Thyroid gland (tissue), 4 donors: ENCODE data around the gene CDC42BPA. TPM values are rescaled to one million over a fixed set of nuclear protein-coding genes. Genes with fewer than 3 reads are reported as not detected.

Source experiments
- DNase-seq, 2 donors: peaks; one replicate each; pipeline ENCODE4 v3.0.0-alpha.2; 2019
- H3K27ac ChIP-seq, 3 donors: fragments of 200-600 bp; sonication (generic); 1 replicate in 2 of 3; 2 replicates in 1 of 3; pipeline ENCODE4 v1.5.1; 2016 to 2019; ENCODE audit warnings: mild to moderate bottlenecking in 1 of 3, moderate library complexity in 1 of 3
- H3K27me3 ChIP-seq: fragments of 200-600 bp; sonication (generic); one replicate; pipeline ENCODE4 v1.5.1; 2019
- H3K36me3 ChIP-seq, 2 donors: fragments of 200-600 bp; sonication (generic); one replicate each; pipeline ENCODE4 v1.5.1; 2016 to 2019
- H3K4me1 ChIP-seq, 2 donors: fragments of 200-600 bp; sonication (generic); one replicate each; pipeline ENCODE4 v1.5.1; 2017 to 2019
- H3K4me3 ChIP-seq, 3 donors: fragments of 200-600 bp; sonication (generic); replicated peaks in 1 of 3; 1 replicate in 2 of 3; 2 replicates in 1 of 3; pipeline ENCODE4 v1.5.1; 2016; ENCODE audit warnings: mild to moderate bottlenecking in 1 of 3
- H3K9me3 ChIP-seq: fragments of 200-600 bp; sonication (generic); one replicate; pipeline ENCODE4 v1.5.1; 2017
- CTCF ChIP-seq, 6 experiments: fragments of 200-600 bp in 3 of 6; fragments of 450-650 bp in 3 of 6; sonication (generic) in 3 of 6; IDR thresholded peaks; one replicate each; pipeline ENCODE4 v1.5.1; 2016 to 2019; ENCODE audit warnings: antibody characterized with exemption in 6 of 6, mild to moderate bottlenecking in 2 of 6, inconsistent platforms in 1 of 6, moderate library complexity in 1 of 6
- POLR2A ChIP-seq, 2 donors: fragments of 450-650 bp; IDR thresholded peaks; one replicate each; pipeline ENCODE4 v1.6.1; 2017; ENCODE audit warnings: antibody characterized with exemption in 2 of 2, mild to moderate bottlenecking in 2 of 2, moderate library complexity in 1 of 2
- WGBS, 2 donors: methylation state at CpG; one replicate each; pipeline ENCODE4 v1.1.5; 2017; 5-methylcytosine and 5-hydroxymethylcytosine counted together
- intact Hi-C: fragments of 100-400 bp; cut with DNase I; formaldehyde crosslinking; loops from one replicate; pipeline ENCODE4 v1.15.1; 2023
- total RNA-seq, 4 donors: library from RNA; depleted of rRNA; stranded (reverse); fragments of >200 nt; gene quantifications; one replicate each; pipeline ENCODE4 v1.2.3, GENCODE V29; 2016

The CDC42BPA gene
- total RNA-seq, 4 donors from 2014 or later, result 25.0 to 50.0 (median 30.5) TPM

DNA sequence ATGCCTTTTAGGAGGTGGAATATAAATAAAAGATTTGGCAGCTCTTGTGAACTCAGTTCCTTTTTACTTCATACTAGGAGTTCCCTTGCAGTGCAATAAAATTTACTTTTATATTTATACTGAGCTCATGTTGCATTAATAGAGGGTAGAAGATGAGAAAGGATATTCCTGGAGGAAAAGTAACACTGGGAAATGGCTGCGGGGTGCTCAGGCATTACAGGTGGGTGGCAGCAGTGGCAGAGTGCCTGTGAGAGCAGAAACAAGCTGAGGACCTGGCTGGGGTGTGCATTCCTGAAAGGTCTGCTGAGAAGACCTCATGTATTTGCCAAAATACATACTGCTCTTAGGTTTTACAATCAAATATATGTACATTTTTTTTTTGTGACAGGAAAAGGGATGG lies 251.3 kb downstream of the CDC42BPA start:
- H3K27ac ChIP-seq, result no peak overlapping the region
- intact Hi-C loops, result no loop called here
- peak; percentile 51 to 66 for DNase-seq
- no peaks in the 10 kb centered on the region for H3K27me3 ChIP-seq
- peaks cover 0 to 4% of the 10 kb centered on the region in 2 donors for H3K36me3 ChIP-seq
- no peaks in the 10 kb centered on the region for H3K4me1 ChIP-seq
- TF ChIP-seq CTCF (IDR thresholded peaks at IDR 0.05) (no peak), POLR2A (IDR thresholded peaks at IDR 0.05) (no peak)
- no peaks in the 10 kb centered on the region for H3K9me3 ChIP-seq
- H3K4me3 ChIP-seq, result no peak overlapping the region
- 36 to 42% methylated on average over 1 of the region's 1 CpG for WGBS, 2 donors

- Histone ChIP-seq H3K9me3 (no peaks in the 10 kb centered on the region), H3K4me3 (no peak overlapping the region), H3K27ac (no peak overlapping the region), H3K4me1 (no peaks in the 10 kb centered on the region), H3K36me3 (peaks cover 0 to 3% of the 10 kb centered on the region in 2 donors), H3K27me3 (no peaks in the 10 kb centered on the region)
- no peak for TF ChIP-seq POLR2A (IDR thresholded peaks at IDR 0.05)
- TF ChIP-seq CTCF (IDR thresholded peaks at IDR 0.05), result no peak
- intact Hi-C loops, result no loop called here
- WGBS, 2 donors, result 88 to 92% methylated on average over 2 of the region's 2 CpGs
- DNase-seq, result no peak
These were observed 253.0 kb downstream of the CDC42BPA start for GRCh38 chr1:227065311-227065710.

DNA sequence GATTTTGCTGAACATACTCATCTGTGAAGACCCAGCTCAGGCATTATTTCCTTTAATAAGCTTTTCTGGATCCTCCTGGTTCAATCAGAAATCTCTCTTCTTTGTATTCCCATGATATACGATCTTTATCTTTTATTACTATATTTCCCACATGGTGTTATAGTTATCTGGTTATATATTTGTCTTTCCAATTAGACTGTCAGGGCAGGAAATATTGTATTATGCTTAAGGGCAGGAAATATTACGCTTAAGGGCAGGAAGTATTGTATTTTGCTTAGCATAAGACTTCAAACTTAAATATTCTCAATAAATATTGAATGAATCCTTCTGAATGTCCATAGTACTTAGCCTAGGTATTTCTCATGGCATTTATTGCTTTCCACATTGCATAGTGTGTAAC lies 256.0 kb downstream of the CDC42BPA start:
- WGBS, 2 donors, result 89 to 92% methylated on average over 2 of the region's 2 CpGs
- no peak for DNase-seq
- Histone ChIP-seq H3K27ac (no peak overlapping the region), H3K4me1 (no peaks in the 10 kb centered on the region), H3K9me3 (no peaks in the 10 kb centered on the region), H3K4me3 (no peak overlapping the region), H3K36me3 (no peaks in the 10 kb centered on the region), H3K27me3 (no peaks in the 10 kb centered on the region)
- intact Hi-C loops, result no loop called here
- TF ChIP-seq POLR2A (IDR thresholded peaks at IDR 0.05), result no peak
- TF ChIP-seq CTCF (IDR thresholded peaks at IDR 0.05), result no peak

DNA sequence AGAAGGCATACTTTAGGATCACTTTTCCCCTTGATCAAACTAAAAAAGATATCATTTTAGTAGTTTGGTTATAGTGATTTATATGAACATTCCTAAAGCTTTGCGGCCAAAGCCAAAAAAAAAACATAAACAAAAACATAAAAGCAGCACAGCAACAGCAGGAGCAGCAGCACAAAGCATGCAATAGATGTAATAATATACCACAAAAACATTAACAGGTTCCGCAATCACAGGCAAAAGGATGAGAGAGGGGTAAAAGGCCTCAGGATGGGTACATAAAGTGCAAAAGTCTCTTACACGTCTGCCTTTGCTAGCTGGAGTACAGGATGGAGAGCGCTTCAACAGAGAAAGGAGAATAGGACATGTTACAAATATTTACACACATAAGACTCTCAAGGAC lies 259.2 kb downstream of the CDC42BPA start:
- WGBS, 2 donors, result 90 to 94% methylated on average over 4 of the region's 4 CpGs
- Histone ChIP-seq H3K27ac (no peak overlapping the region), H3K4me3 (no peak overlapping the region), H3K9me3 (no peaks in the 10 kb centered on the region), H3K36me3 (no peaks in the 10 kb centered on the region), H3K4me1 (no peaks in the 10 kb centered on the region), H3K27me3 (no peaks in the 10 kb centered on the region)
- intact Hi-C loops, result no loop called here
- DNase-seq, result no peak
- no peak for TF ChIP-seq CTCF (IDR thresholded peaks at IDR 0.05)
- no peak for TF ChIP-seq POLR2A (IDR thresholded peaks at IDR 0.05)

- Histone ChIP-seq H3K4me3 (no peak overlapping the region), H3K4me1 (no peaks in the 10 kb centered on the region), H3K27me3 (no peaks in the 10 kb centered on the region), H3K27ac (no peak overlapping the region), H3K9me3 (no peaks in the 10 kb centered on the region), H3K36me3 (no peaks in the 10 kb centered on the region)
- TF ChIP-seq CTCF (IDR thresholded peaks at IDR 0.05), result no peak
- no peak for TF ChIP-seq POLR2A (IDR thresholded peaks at IDR 0.05)
- no peak for DNase-seq
- intact Hi-C loops, result no loop called here
- WGBS, 2 donors, result 95 to 99% methylated on average over 5 of the region's 5 CpGs
These were observed 260.0 kb downstream of the CDC42BPA start for GRCh38 chr1:227058321-227058751.
